Measurements from ENCODE around the gene NAV1.

DNA sequence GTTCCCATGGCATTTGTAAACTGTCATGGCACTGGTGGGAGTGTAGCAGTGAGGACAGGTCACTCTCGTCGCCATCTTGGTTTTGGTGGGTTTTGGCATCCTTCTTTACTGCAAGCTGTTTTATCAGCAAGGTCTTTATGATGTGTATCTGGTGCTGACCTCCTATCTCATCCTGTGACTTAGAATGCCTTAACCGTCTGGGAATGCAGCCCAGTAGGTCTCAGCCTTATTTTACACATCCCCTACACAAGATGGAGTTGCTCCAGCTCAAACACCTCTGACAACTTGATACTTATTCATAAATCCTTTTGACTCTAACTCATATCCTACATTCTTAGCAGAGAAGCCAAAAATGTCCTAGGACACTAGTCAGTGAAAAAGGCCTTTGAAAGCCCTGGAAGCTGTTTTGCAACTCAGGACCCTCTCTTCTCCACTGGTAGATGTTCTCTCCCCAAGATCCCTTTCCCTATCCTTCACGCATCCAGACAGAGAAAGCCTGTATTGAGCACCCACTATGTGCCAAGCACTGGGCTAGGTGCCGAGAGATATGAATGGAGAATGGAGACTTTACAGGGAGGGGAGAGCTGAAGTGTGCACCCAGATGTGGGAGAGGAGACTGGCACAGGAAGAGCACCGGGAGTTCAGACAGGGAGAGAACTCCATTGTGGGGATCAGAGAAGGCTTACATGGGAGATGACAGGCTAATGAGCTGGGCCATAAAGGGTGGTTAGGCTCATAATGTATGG lies 25.3 kb upstream of the NAV1 start:
- no peak for TF ChIP-seq CTCF (IDR thresholded peaks at IDR 0.05)
- TF ChIP-seq POLR2A (IDR thresholded peaks at IDR 0.05), result no peak

Data from esophagus squamous epithelium (tissue), 4 donors.